HUES6 (cell line): ENCODE data around the gene DCLRE1C.
"Not testable (repeated sequence)": the region's sequence is repeated elsewhere in the genome, so short reads cannot be mapped to it uniquely, and the experiment has no call there.

Experiments used
- H3K27ac ChIP-seq: 2 replicates; pipeline ENCODE4 v1.7.0; 2013; ENCODE audit warnings: low read depth, mild to moderate bottlenecking, low read length, inconsistent platforms
- H3K27me3 ChIP-seq: 2 replicates; pipeline ENCODE4 v1.6.1; 2013; ENCODE audit warnings: low read length; ENCODE audit not compliant: control insufficient read depth, insufficient read depth
- H3K36me3 ChIP-seq: 2 replicates; pipeline ENCODE4 v1.6.1; 2013; ENCODE audit warnings: low read length; ENCODE audit not compliant: control insufficient read depth, insufficient read depth
- H3K4me1 ChIP-seq: 2 replicates; pipeline ENCODE4 v1.6.1; 2013; ENCODE audit warnings: low read length; ENCODE audit not compliant: control insufficient read depth, insufficient read depth
- H3K4me3 ChIP-seq: 2 replicates; pipeline ENCODE4 v1.5.1; 2013; ENCODE audit warnings: low read depth, low read length
- H3K9ac ChIP-seq: one replicate; pipeline ENCODE4 v1.6.1; 2013; ENCODE audit warnings: mild to moderate bottlenecking, low read length
- H3K9me3 ChIP-seq: 2 replicates; pipeline ENCODE4 v1.6.1; 2013; ENCODE audit warnings: low read depth, low read length; ENCODE audit not compliant: control insufficient read depth, insufficient read depth

DCLRE1C gene

DNA sequence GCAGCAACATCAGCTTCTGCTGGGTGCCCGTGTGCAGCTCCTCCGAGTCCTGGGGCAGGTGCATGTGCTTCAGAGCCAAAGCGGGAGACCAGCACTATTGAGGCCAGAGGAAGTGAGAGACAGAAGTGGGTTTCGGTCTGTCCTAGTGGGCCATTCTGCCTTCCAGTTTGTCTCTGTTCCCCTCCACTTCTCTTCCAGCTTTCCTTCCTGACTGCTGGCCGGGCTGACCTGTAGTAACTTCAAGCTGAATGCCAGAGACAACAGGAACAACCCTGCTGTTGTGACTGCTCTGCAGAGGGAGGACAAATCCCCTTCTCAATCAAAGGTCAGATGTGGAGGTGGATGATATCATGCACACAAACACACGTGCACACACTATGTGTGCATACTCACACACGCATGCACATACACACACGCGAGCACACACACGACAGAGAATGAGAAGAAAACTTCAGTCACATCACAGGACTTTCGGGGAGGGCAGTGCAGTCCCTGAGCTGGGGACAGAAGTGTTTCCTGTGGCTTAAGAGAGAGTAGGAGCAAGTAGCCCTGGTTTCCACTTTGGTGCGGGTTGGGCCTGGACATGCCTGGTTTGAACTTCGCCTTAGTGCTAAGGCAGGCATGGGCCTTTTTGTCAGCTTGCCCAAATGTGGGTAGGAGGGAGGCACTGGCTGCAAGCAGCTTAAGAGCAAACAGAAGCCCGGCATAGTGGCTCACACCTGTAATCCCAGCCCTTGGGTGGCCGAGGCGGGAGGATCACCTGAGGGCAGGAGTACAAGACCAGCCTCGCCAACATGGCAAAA, 11.5 kb downstream of the DCLRE1C start:
- peaks cover 30% of the 10 kb centered on the region for H3K36me3 ChIP-seq
- H3K9ac ChIP-seq, H3K4me3 ChIP-seq, H3K27me3 ChIP-seq, H3K4me1 ChIP-seq, H3K27ac ChIP-seq, H3K9me3 ChIP-seq: not testable (repeated sequence)

DNA sequence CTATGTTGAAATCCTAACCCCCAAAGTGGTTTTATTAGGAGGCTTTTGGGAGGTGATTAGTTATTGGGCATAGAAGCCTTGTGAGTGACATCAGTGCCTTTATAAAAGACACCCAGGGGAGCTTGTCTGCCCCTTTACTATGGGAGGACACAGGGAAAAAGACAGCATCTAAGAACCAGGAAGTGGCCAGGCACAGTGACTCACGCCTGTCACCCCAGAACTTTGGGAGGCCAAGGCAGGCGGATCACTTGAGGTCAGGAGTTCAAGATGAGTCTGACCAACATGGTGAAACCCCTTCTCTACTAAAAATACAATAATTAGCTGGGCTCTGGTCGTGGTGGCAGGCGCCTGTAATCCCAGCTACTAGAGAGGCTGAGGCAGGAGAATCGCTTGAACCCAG, 14.9 kb downstream of the DCLRE1C start:
- not testable (repeated sequence) for H3K9me3 ChIP-seq, H3K9ac ChIP-seq, H3K4me1 ChIP-seq, H3K27ac ChIP-seq, H3K4me3 ChIP-seq, H3K27me3 ChIP-seq
- peaks cover 13% of the 10 kb centered on the region for H3K36me3 ChIP-seq

DNA sequence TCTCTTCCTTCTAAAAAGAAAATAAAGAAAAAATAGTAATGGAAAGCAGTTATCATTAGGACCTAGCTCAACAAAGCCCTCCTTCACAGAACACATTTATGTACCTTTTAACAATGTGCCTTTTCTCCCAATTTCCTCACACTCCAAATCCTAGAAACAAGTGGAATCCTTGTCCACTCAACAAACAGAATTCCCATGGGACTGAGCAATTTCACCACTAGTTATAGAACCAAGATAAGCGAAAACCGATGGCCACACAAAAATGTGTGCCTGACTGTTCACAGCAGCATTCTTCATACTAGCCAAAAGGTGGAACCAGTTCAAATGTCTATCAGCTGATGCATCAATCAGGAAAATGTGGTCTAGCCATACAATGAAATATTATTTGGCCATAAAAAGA, 17.3 kb downstream of the DCLRE1C start:
- no peaks in the 10 kb centered on the region for H3K9me3 ChIP-seq
- H3K9ac ChIP-seq = no peak overlapping the region
- H3K36me3 ChIP-seq = peaks cover 25% of the 10 kb centered on the region
- H3K27ac ChIP-seq = no peak overlapping the region
- no peaks in the 10 kb centered on the region for H3K4me1 ChIP-seq
- H3K4me3 ChIP-seq = no peak overlapping the region
- no peaks in the 10 kb centered on the region for H3K27me3 ChIP-seq

DNA sequence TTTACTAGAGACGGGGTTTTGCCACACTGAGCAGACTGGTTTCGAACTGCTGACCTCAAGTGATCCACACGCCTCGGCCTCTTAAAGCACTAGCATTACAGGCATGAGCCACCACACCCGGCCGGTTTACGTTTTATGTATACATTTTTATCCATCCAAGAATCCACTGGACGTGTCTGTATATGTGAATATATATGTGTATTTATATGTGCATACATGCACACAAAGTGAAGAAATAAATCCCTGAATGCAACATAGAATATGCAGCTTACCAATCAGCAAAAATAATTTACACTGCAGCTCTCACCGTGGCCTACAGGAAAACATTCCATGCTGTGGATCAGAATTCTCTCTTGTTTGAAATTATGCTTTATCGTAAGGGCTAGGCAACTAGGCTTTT, 23.3 kb downstream of the DCLRE1C start:
- peaks cover 51% of the 10 kb centered on the region for H3K36me3 ChIP-seq
- H3K4me1 ChIP-seq = no peaks in the 10 kb centered on the region
- no peaks in the 10 kb centered on the region for H3K9me3 ChIP-seq
- no peak overlapping the region for H3K27ac ChIP-seq
- no peak overlapping the region for H3K9ac ChIP-seq
- no peak overlapping the region for H3K4me3 ChIP-seq
- H3K27me3 ChIP-seq = no peaks in the 10 kb centered on the region

DNA sequence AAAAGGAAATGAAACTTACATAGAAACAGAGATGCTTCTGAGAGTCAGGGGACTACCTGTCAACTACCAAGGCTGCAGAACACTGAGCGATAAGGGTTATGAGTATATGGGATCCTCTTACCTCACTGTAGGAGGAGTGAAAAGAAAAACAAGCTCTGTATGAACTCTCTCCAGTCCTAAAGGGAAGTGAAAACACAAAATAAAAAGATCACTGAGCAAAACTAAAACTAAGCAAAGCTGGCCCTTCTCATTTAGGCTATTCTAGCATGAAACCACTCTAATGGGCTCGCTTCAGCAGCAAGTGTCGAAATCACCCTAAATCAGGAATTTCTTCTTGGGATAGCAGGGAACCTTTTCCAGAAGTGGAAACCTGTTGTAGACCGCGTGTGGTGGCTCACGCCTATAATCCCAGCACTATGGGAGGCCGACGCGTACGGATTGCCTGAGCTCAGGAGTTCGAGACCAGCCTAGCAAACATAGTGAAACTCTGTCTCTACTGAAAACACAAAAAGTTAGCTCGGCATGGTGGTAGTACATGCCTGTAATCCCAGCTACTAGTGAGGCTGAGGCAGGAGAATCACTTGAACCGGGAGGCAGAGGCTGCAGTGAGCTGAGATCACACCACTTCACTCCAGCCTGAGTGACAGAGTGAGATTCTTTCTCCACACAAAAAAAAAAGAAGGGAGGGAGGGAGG, 27.0 kb downstream of the DCLRE1C start:
- H3K9ac ChIP-seq = no peak overlapping the region
- peaks cover 46% of the 10 kb centered on the region for H3K36me3 ChIP-seq
- H3K4me3 ChIP-seq = no peak overlapping the region
- H3K4me1 ChIP-seq = no peaks in the 10 kb centered on the region
- H3K9me3 ChIP-seq = no peaks in the 10 kb centered on the region
- no peaks in the 10 kb centered on the region for H3K27me3 ChIP-seq
- H3K27ac ChIP-seq = no peak overlapping the region

DNA sequence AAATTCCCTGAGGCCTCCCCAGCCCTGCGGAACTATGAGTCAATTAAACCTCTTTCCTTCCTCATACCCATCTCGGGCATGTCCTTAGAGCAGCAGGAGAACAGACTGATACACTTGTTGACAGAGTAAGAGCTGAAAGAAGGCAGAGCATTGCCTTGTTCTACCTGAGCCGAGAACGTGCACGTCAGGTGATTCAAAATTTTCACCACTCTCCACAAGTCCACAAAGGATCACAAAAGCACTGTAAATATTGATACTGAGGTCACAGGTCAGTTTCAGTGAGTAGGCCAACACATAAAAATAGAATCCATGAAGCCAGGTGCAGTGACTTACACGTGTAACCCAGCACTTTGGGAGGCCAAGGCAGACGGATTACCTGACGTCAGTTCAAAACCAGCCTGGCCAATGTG, 27.8 kb downstream of the DCLRE1C start:
- Histone ChIP-seq H3K4me1 (no peaks in the 10 kb centered on the region), H3K9me3 (no peaks in the 10 kb centered on the region), H3K27ac (no peak overlapping the region), H3K27me3 (no peaks in the 10 kb centered on the region), H3K4me3 (no peak overlapping the region), H3K9ac (no peak overlapping the region), H3K36me3 (peaks cover 48% of the 10 kb centered on the region)

DNA sequence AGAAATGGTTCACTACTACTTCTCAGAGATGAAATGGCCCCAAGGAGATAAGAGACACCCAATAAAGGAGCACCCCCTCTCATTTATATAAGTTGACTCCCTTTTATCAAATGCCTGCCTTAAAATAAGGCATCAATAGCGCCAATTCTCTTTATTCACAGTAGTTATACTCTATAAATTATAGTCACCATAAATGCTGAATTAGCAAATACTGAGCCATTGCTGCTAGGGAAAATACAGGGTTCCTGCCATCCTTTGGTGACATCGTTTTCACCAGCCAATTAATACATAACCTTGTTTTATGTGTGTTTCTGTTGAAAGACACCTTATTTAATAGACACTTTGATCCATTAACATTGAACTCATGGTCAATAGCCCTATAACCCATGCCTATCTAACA, 28.6 kb downstream of the DCLRE1C start:
- Histone ChIP-seq H3K4me1 (no peaks in the 10 kb centered on the region), H3K36me3 (peaks cover 43% of the 10 kb centered on the region), H3K9me3 (no peaks in the 10 kb centered on the region), H3K27me3 (no peaks in the 10 kb centered on the region), H3K4me3 (no peak overlapping the region), H3K27ac (no peak overlapping the region), H3K9ac (no peak overlapping the region)

DNA sequence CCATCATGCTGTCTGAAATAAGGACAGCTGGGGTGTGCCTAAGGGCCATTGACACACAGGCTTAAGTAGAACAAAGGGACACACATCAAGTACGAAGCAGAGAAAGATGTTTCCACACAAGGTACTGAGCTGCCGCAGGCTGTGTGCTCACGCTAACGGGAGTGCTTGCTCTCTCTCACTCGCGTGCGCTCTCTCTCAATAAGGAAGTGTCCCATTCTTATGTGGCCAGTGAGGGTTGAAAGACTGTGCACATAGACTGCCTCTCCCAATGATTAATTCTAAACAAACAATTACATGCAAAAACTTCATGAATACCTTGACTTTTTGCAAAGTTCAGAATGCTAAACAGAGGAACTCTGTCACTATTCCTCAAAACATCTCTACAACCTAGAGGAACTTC, 29.9 kb downstream of the DCLRE1C start:
- no peaks in the 10 kb centered on the region for H3K4me1 ChIP-seq
- H3K9me3 ChIP-seq = no peaks in the 10 kb centered on the region
- H3K9ac ChIP-seq = no peak overlapping the region
- H3K27me3 ChIP-seq = no peaks in the 10 kb centered on the region
- no peak overlapping the region for H3K4me3 ChIP-seq
- H3K36me3 ChIP-seq = peaks cover 54% of the 10 kb centered on the region
- no peak overlapping the region for H3K27ac ChIP-seq

DNA sequence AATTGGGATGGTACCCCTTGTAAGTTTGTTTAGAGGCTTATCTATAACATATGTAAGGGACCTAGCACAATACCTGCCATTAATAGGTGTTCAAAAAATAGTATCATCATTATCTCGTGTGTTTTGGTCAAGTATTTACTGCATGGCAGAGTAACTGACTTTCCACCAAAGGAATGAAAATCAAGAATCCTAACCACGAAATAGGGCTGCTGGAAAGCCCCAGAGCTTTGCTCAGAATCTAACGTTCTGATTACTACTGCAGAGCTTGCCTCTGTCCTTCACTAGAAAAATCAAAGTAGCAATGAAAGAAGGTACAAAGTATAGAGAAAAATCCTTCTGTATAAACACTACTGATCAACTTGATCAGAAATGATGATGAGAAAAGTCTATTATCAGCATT, 34.9 kb downstream of the DCLRE1C start:
- no peak overlapping the region for H3K4me3 ChIP-seq
- no peaks in the 10 kb centered on the region for H3K4me1 ChIP-seq
- no peak overlapping the region for H3K27ac ChIP-seq
- peaks cover 53% of the 10 kb centered on the region for H3K36me3 ChIP-seq
- no peak overlapping the region for H3K9ac ChIP-seq
- H3K9me3 ChIP-seq = peaks cover 14% of the 10 kb centered on the region; the same call in 1 of the 2 replicates
- no peaks in the 10 kb centered on the region for H3K27me3 ChIP-seq

DNA sequence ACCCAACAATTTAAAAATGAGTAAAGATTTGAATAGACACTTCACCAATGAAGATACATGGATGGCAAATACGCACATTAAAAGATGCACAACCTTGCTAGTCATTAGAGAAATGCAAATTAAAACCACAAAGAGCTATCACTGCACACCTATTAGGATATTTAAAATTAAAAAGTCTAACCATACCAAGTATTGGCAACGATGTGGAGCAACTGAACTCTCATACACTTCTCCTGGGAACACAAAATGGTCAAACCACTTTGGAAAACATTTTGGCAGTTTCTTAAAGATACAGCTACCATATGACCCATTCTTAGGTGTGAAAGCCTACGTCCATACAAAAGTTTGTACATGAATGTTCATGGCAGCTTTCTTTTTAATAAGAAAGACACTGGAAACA, 36.1 kb downstream of the DCLRE1C start:
- peaks cover 20% of the 10 kb centered on the region; the same call in 1 of the 2 replicates for H3K9me3 ChIP-seq
- no peak overlapping the region for H3K27ac ChIP-seq
- no peak overlapping the region for H3K4me3 ChIP-seq
- no peaks in the 10 kb centered on the region for H3K27me3 ChIP-seq
- no peaks in the 10 kb centered on the region for H3K4me1 ChIP-seq
- H3K9ac ChIP-seq = no peak overlapping the region
- H3K36me3 ChIP-seq = peaks cover 51% of the 10 kb centered on the region

DNA sequence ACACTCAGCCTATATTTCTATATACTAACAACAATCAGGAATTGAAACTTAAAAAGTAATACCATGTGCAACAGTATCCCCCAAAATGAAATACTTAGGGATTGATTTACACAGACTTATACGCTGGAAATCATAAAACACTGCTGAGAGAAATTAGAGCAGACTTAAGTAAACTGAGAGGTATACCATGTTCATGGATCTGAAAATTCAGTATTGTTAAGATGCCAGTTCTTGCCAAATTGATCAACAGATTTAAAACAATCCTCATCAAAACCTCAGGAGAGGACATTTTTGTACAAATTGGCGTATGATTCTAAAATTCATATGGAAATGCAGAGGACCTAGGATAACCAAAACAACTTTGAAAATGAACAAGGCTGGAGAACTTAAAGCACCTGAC, 37.3 kb downstream of the DCLRE1C start:
- Histone ChIP-seq H3K9ac (no peak overlapping the region), H3K27me3 (no peaks in the 10 kb centered on the region), H3K4me3 (no peak overlapping the region), H3K36me3 (peaks cover 48% of the 10 kb centered on the region), H3K9me3 (peaks cover 20% of the 10 kb centered on the region; the same call in 1 of the 2 replicates), H3K27ac (no peak overlapping the region), H3K4me1 (no peaks in the 10 kb centered on the region)
